Uterus (tissue), 4 donors: ENCODE results near the gene ADI1. TPM values are rescaled to one million over a fixed set of nuclear protein-coding genes. Genes with fewer than 3 reads are reported as not detected.

ENCODE experiments used
- DNase-seq, 2 donors: peaks; one replicate each; pipeline ENCODE4 v3.0.0-alpha.2; 2019 to 2020
- H3K27ac ChIP-seq, 2 donors: fragments of 200-600 bp; sonication (generic); 1 replicate in 1 of 2; 2 replicates in 1 of 2; pipeline ENCODE4 v1.5.1; 2016 to 2018
- H3K27me3 ChIP-seq, 2 donors: fragments of 200-600 bp; sonication (generic); one replicate each; pipeline ENCODE4 v1.5.1; 2018 to 2019; ENCODE audit warnings: control low read depth in 1 of 2
- H3K36me3 ChIP-seq, 2 donors: fragments of 200-600 bp; sonication (generic); one replicate each; pipeline ENCODE4 v1.5.1; 2019; ENCODE audit warnings: control low read depth in 1 of 2
- H3K4me1 ChIP-seq, 2 donors: fragments of 200-600 bp; sonication (generic); one replicate each; pipeline ENCODE4 v1.5.1; 2018 to 2019; ENCODE audit warnings: control low read depth in 1 of 2
- H3K4me3 ChIP-seq, 2 donors: fragments of 200-600 bp; sonication (generic); 1 replicate in 1 of 2; 2 replicates in 1 of 2; pipeline ENCODE4 v1.5.1; 2018 to 2019; ENCODE audit warnings: mild to moderate bottlenecking in 1 of 2
- H3K9me3 ChIP-seq, 2 donors: fragments of 200-600 bp; sonication (generic); one replicate each; pipeline ENCODE4 v1.5.1; 2019; ENCODE audit warnings: control low read depth in 1 of 2
- POLR2A ChIP-seq, 2 donors: fragments of 450-650 bp; IDR thresholded peaks; one replicate each; pipeline ENCODE4 v1.6.1; 2016; ENCODE audit warnings: antibody characterized with exemption in 2 of 2, mild to moderate bottlenecking in 1 of 2, moderate library complexity in 1 of 2
- intact Hi-C: fragments of 100-400 bp; cut with DNase I; formaldehyde crosslinking; loops from one replicate; pipeline ENCODE4 v1.15.1; 2023; ENCODE audit warnings: low total_unique reads
- total RNA-seq, 4 donors: library from RNA; depleted of rRNA in 3 of 4; stranded (reverse); fragments of >200 nt in 3 of 4; gene quantifications; one replicate each; pipeline versions ENCODE4 v1.1.0 to v1.2.4, GENCODE V29; 2014 to 2023
- TF ChIP-seq, protein P1 (sequence below), 4 experiments: fragments of 200-600 bp in 2 of 4; fragments of 450-650 bp in 2 of 4; sonication (generic) in 2 of 4; IDR thresholded peaks; one replicate each; pipeline ENCODE4 v1.5.1; 2016 to 2019; ENCODE audit warnings: antibody characterized with exemption in 4 of 4, mild to moderate bottlenecking in 2 of 4, moderate library complexity in 1 of 4
- donor health status: DM: yes; HTN: yes; CAD: no.

The ADI1 gene
- total RNA-seq, 4 donors from 2014 or later: 31.5 to 65.0 (median 37.9) TPM

DNA sequence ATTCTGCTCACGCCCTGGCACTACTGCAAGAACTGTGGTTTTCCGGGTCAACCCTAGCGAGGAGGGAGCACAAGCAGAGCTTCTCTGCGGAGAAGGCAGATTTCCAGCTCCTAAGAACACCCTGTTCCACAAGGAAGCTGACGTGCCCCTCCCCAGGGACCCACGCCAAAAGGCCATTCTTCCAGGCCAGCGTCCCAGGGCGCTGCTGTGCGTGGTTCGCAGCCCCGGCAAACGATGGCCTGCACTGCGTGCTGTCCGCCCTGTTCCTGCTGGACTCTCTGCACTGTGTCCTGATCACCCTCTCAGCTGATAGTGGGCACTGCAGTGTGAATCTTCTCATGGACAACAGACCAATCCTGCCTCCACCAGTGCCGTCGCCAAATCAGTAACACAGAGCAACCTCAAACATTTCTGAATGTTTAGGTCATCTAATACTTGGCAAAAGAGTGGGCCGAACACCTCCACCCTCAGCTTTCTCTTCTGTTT lies 49.1 kb downstream of the ADI1 start:
- intact Hi-C loops: no loop called here
- Histone ChIP-seq H3K4me1 (peaks cover 7 to 8% of the 10 kb centered on the region in 2 donors), H3K27me3 (no peaks in the 10 kb centered on the region), H3K4me3 (no peak overlapping the region), H3K9me3 (no peaks in the 10 kb centered on the region), H3K27ac (peak overlapping the region; percentile 83 to 89), H3K36me3 (no peaks in the 10 kb centered on the region)
- TF ChIP-seq, protein P1, sequence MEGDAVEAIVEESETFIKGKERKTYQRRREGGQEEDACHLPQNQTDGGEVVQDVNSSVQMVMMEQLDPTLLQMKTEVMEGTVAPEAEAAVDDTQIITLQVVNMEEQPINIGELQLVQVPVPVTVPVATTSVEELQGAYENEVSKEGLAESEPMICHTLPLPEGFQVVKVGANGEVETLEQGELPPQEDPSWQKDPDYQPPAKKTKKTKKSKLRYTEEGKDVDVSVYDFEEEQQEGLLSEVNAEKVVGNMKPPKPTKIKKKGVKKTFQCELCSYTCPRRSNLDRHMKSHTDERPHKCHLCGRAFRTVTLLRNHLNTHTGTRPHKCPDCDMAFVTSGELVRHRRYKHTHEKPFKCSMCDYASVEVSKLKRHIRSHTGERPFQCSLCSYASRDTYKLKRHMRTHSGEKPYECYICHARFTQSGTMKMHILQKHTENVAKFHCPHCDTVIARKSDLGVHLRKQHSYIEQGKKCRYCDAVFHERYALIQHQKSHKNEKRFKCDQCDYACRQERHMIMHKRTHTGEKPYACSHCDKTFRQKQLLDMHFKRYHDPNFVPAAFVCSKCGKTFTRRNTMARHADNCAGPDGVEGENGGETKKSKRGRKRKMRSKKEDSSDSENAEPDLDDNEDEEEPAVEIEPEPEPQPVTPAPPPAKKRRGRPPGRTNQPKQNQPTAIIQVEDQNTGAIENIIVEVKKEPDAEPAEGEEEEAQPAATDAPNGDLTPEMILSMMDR (IDR thresholded peaks at IDR 0.05): no peak
- peak in 1 of 2 donors; percentile 21 for TF ChIP-seq POLR2A (IDR thresholded peaks at IDR 0.05)
- DNase-seq: peak; percentile 87 to 88

DNA sequence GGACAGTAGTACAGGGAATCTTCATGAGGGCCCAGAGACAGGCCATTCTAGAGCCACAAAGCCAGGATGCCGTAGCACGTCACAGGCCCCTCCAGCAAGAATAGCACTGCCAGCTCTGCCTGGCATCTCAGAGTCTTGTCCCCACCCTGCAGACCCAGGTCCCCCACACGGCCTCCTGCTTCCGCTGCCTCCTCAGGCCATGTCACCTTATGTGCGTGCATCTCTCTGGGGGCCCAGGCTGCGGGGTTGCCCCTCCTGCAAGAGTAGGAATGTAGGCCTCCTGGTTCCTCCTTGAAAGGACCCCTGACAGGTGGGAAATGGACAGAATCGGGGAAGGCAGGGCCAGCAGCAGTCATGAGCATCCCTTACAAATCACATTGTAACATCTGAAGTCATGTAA lies 49.8 kb downstream of the ADI1 start:
- no peak for TF ChIP-seq POLR2A (IDR thresholded peaks at IDR 0.05)
- TF ChIP-seq, protein P1 (IDR thresholded peaks at IDR 0.05): no peak
- Histone ChIP-seq H3K27ac (peak overlapping the region; percentile 83 to 89), H3K4me1 (peaks cover 7 to 8% of the 10 kb centered on the region in 2 donors), H3K36me3 (no peaks in the 10 kb centered on the region), H3K27me3 (no peaks in the 10 kb centered on the region), H3K4me3 (no peak overlapping the region), H3K9me3 (no peaks in the 10 kb centered on the region)
- DNase-seq: no peak
- intact Hi-C loops: no loop called here

DNA sequence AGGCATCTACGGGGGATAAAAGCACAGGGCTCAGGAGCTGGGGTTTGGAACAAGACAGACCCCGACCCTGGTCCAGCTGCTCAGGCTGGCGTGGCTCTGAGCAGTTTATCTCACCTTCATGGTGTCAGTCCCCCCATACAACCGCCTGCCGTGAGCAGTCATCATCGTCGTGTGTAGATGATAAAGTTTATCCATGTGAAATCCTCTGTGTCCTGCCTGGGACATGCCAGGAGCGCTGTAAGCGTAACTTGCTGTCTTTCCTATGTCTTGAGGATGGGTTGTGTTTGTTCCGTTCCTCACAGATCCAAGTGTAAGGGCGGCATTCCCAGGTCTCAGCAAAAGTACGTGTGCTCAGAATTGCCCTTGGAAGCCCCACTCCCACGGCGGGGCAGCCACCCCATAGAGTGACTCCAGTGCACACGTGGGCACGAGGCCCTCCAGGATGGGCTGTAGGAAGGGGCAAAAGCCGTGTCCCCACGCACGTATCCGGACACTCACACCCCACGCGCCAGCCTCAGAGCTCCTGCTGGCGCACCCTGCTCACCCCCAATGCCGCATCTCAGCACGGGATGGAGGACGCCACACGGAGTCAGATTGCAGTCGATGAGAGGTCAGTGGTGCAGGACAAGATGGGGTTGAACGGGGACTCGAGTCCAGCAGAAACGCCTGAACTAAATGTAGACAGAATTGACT lies 50.9 kb downstream of the ADI1 start:
- H3K36me3 ChIP-seq: no peaks in the 10 kb centered on the region
- no peak overlapping the region for H3K4me3 ChIP-seq
- intact Hi-C loops: no loop called here

DNA sequence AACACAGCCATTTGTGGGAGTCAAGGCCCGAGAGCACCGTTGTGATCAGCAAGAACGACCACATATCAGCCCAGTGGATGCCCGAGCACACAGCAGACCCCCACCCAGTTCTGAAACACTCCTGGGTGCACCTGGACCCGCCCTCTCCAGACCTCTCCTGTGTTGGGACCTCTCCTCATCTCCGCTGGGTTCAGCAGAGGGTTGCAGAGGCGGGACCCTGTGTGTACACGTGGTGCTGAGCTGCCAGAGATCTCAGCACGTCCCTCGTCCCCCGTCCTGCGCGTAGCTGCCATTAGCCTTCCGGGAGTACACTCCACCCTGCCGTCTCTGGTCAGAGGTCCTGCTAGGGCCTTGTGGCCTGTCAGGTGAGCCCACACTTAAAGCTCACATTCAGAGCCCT lies 51.7 kb downstream of the ADI1 start:
- Histone ChIP-seq H3K27me3 (no peaks in the 10 kb centered on the region), H3K9me3 (no peaks in the 10 kb centered on the region), H3K4me1 (peaks cover 7 to 8% of the 10 kb centered on the region in 2 donors), H3K36me3 (no peaks in the 10 kb centered on the region), H3K4me3 (no peak overlapping the region), H3K27ac (peak overlapping the region in 1 of 2 donors; percentile 14)
- DNase-seq: no peak
- TF ChIP-seq POLR2A (IDR thresholded peaks at IDR 0.05): no peak
- TF ChIP-seq, protein P1 (IDR thresholded peaks at IDR 0.05): no peak
- intact Hi-C loops: no loop called here

More for the DNA sequence above, 50.9 kb downstream of the ADI1 start:
- DNase-seq: no peak
- Histone ChIP-seq H3K27me3 (no peaks in the 10 kb centered on the region), H3K27ac (peak overlapping the region; percentile 83 to 89), H3K9me3 (no peaks in the 10 kb centered on the region), H3K4me1 (peaks cover 7 to 8% of the 10 kb centered on the region in 2 donors)
- no peak for TF ChIP-seq POLR2A (IDR thresholded peaks at IDR 0.05)
- TF ChIP-seq, protein P1 (IDR thresholded peaks at IDR 0.05): no peak

DNA sequence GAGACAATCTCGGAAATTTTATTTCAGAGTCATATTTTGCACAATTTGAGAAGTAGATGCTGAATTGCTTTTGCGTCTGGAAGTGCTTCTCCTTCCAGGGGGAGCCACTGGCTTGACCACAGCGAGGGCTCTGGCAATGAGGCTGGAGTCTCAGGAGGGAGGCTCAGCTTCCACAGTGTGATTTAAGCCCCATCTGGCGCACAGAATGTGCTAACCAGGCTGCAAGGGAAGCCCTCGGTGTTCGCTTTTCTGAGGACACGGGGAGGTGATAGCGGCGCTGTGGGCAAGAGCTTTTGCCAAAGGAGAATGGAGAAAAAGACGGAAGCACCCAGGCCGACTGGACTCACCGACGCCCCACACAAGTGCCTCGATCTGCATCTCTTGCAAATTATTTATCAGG lies 52.4 kb downstream of the ADI1 start:
- intact Hi-C loops: no loop called here
- Histone ChIP-seq H3K4me1 (peaks cover 7 to 8% of the 10 kb centered on the region in 2 donors), H3K9me3 (no peaks in the 10 kb centered on the region), H3K36me3 (no peaks in the 10 kb centered on the region), H3K4me3 (no peak overlapping the region), H3K27me3 (no peaks in the 10 kb centered on the region), H3K27ac (no peak overlapping the region)
- TF ChIP-seq, protein P1 (IDR thresholded peaks at IDR 0.05): no peak
- no peak for TF ChIP-seq POLR2A (IDR thresholded peaks at IDR 0.05)
- no peak for DNase-seq
